OCI-LY1 (cell line): Measurements from ENCODE around the gene IRAK1.
A peak's percentile ranks its signal among the peaks of the same experiment; 100 is the strongest.

ENCODE experiments used
- H2AFZ ChIP-seq: fragments of 200-600 bp; sonication (generic), shearing (Covaris generic); 2 replicates; pipeline ENCODE4 v1.6.0; 2014; ENCODE audit warnings: antibody characterized with exemption, mild to moderate bottlenecking, low read length
- H3F3A ChIP-seq: fragments of 200-600 bp; sonication (generic), shearing (Covaris generic); 2 replicates; pipeline ENCODE4 v1.6.0; 2014; ENCODE audit warnings: mild to moderate bottlenecking, antibody characterized with exemption, low read length, moderate library complexity; ENCODE audit not compliant: insufficient read depth
- H3K27ac ChIP-seq: fragments of 200-600 bp; sonication (generic); 2 replicates; pipeline ENCODE4 v1.5.1; 2014; ENCODE audit warnings: low read length, mixed run types, mild to moderate bottlenecking, low read depth; ENCODE audit not compliant: poor library complexity, severe bottlenecking
- H3K27me3 ChIP-seq: fragments of 200-600 bp; sonication (generic); 2 replicates; pipeline ENCODE4 v1.6.0; 2014; ENCODE audit warnings: antibody characterized with exemption, mild to moderate bottlenecking, low read length, moderate library complexity; ENCODE audit not compliant: insufficient read depth
- H3K36me3 ChIP-seq: fragments of 200-600 bp; sonication (generic); 2 replicates; pipeline ENCODE4 v1.6.1; 2014; ENCODE audit warnings: mild to moderate bottlenecking, antibody characterized with exemption, low read length, moderate library complexity, mixed read lengths; ENCODE audit not compliant: insufficient read depth
- H3K4me1 ChIP-seq: fragments of 200-600 bp; sonication (generic); 2 replicates; pipeline ENCODE4 v1.5.1; 2014; ENCODE audit warnings: mild to moderate bottlenecking, low read length, moderate library complexity; ENCODE audit not compliant: insufficient read depth, severe bottlenecking
- H3K4me2 ChIP-seq: fragments of 200-600 bp; sonication (generic), shearing (Covaris generic); 2 replicates; pipeline ENCODE4 v1.6.1; 2014; ENCODE audit warnings: low read length
- H3K4me3 ChIP-seq: fragments of 200-600 bp; sonication (generic); 2 replicates; pipeline ENCODE4 v1.5.1; 2014; ENCODE audit warnings: low read length, low read depth, mild to moderate bottlenecking, mixed read lengths; ENCODE audit not compliant: poor library complexity, severe bottlenecking
- H3K79me2 ChIP-seq: fragments of 200-600 bp; shearing (Covaris generic); 2 replicates; pipeline ENCODE4 v1.6.1; 2016; ENCODE audit warnings: mixed run types, low read length, mixed read lengths; ENCODE audit not compliant: insufficient read depth
- H3K9ac ChIP-seq: fragments of 200-600 bp; sonication (generic), shearing (Covaris generic); 2 replicates; pipeline ENCODE4 v1.6.1; 2014; ENCODE audit warnings: mild to moderate bottlenecking, low read length, mixed read lengths
- H3K9me2 ChIP-seq: fragments of 200-600 bp; sonication (generic), shearing (Covaris generic); 2 replicates; pipeline ENCODE4 v1.6.1; 2014; ENCODE audit warnings: low read depth, mild to moderate bottlenecking, low read length, mixed read lengths
- H3K9me3 ChIP-seq: fragments of 200-600 bp; shearing (Covaris generic); 2 replicates; pipeline ENCODE4 v1.6.1; 2014; ENCODE audit warnings: low read length, mixed read lengths
- H4K20me1 ChIP-seq: fragments of 200-600 bp; sonication (generic), shearing (Covaris generic); 2 replicates; pipeline ENCODE4 v1.6.0; 2016; ENCODE audit warnings: mild to moderate bottlenecking, low read length; ENCODE audit not compliant: insufficient read depth
- EZH2 ChIP-seq: fragments of 200-600 bp; sonication (generic), shearing (Covaris generic); IDR thresholded peaks from 2 replicates; pipeline ENCODE4 v1.8.0; 2017; ENCODE audit warnings: borderline replicate concordance, mixed run types, mild to moderate bottlenecking, antibody characterized with exemption, low read length, moderate library complexity, mixed read lengths
- TF ChIP-seq, protein P1 (sequence below): fragments of 200-600 bp; sonication (generic), shearing (Covaris generic); IDR thresholded peaks from 2 replicates; pipeline ENCODE4 v1.5.1; 2017; ENCODE audit warnings: mild to moderate bottlenecking, antibody characterized with exemption, low read length, moderate library complexity, mixed read lengths

Gene IRAK1

DNA sequence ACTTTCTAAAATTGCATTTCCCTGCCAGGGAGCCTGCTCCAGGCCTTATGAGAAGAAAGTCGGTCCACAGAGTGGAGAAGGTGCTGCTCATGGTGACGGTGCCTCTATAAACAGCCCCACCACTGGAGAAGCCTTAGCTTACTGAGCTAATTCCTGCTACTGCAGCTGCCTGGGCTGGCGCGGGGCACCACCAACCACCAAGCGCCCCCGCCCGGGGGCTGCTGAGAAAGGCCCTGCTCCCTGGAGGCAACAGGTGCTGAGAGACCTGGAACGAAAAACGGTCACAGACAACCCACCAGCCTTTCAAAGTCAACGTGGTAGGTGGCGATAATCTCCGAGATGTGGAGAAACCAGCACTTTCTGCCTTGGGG, 51.0 kb downstream of the IRAK1 start:
- no peaks in the 10 kb centered on the region for H4K20me1 ChIP-seq

DNA sequence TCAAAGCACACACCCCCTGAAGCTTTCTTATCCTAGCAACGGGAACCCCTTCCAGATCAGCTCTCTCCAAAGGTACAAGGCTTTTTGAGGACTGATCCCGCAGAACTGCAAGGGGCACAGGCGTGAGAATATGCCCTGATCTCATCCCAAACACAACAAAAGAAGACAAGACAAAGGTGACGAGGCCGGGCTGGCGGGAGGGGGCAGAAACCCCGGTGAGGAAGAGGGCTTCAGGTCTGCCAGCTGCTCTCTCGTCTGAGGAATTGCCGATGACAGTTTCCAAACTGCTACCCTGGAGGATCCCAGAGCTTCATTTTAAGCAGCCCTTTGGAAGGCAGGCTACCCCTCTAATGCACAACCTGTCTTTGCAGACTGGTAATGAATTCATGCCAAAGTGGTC, 51.4 kb downstream of the IRAK1 start:
- peak overlapping the region; percentile 93 for H3K4me3 ChIP-seq
- peak overlapping the region; percentile 99 for H3K4me2 ChIP-seq
- H3K9ac ChIP-seq, result peak overlapping the region; percentile 87
- H3K27me3 ChIP-seq, result no peaks in the 10 kb centered on the region
- peaks cover 51% of the 10 kb centered on the region for H3K79me2 ChIP-seq
- H3F3A ChIP-seq, result no peaks in the 10 kb centered on the region
- H4K20me1 ChIP-seq, result no peaks in the 10 kb centered on the region
- H2AFZ ChIP-seq, result no peak overlapping the region
- no peaks in the 10 kb centered on the region for H3K9me2 ChIP-seq
- H3K4me1 ChIP-seq, result peaks cover 41% of the 10 kb centered on the region
- H3K27ac ChIP-seq, result peak overlapping the region; percentile 97
- TF ChIP-seq EZH2, result no peak
- TF ChIP-seq, protein P1, sequence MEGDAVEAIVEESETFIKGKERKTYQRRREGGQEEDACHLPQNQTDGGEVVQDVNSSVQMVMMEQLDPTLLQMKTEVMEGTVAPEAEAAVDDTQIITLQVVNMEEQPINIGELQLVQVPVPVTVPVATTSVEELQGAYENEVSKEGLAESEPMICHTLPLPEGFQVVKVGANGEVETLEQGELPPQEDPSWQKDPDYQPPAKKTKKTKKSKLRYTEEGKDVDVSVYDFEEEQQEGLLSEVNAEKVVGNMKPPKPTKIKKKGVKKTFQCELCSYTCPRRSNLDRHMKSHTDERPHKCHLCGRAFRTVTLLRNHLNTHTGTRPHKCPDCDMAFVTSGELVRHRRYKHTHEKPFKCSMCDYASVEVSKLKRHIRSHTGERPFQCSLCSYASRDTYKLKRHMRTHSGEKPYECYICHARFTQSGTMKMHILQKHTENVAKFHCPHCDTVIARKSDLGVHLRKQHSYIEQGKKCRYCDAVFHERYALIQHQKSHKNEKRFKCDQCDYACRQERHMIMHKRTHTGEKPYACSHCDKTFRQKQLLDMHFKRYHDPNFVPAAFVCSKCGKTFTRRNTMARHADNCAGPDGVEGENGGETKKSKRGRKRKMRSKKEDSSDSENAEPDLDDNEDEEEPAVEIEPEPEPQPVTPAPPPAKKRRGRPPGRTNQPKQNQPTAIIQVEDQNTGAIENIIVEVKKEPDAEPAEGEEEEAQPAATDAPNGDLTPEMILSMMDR, result no peak
- H3K9me3 ChIP-seq, result no peaks in the 10 kb centered on the region
- H3K36me3 ChIP-seq, result peaks cover 45% of the 10 kb centered on the region

More for the DNA sequence above, 51.0 kb downstream of the IRAK1 start:
- Histone ChIP-seq H3K27ac (peak overlapping the region; percentile 97), H2AFZ (no peak overlapping the region), H3K27me3 (no peaks in the 10 kb centered on the region), H3F3A (no peaks in the 10 kb centered on the region), H3K36me3 (peaks cover 41% of the 10 kb centered on the region), H3K4me2 (peak overlapping the region; percentile 99), H3K4me1 (peaks cover 46% of the 10 kb centered on the region), H3K4me3 (peak overlapping the region; percentile 93), H3K9me2 (no peaks in the 10 kb centered on the region), H3K9me3 (no peaks in the 10 kb centered on the region), H3K9ac (peak overlapping the region; percentile 87), H3K79me2 (peaks cover 51% of the 10 kb centered on the region)
- no peak for TF ChIP-seq EZH2
- TF ChIP-seq, protein P1, result peak; percentile 38

DNA sequence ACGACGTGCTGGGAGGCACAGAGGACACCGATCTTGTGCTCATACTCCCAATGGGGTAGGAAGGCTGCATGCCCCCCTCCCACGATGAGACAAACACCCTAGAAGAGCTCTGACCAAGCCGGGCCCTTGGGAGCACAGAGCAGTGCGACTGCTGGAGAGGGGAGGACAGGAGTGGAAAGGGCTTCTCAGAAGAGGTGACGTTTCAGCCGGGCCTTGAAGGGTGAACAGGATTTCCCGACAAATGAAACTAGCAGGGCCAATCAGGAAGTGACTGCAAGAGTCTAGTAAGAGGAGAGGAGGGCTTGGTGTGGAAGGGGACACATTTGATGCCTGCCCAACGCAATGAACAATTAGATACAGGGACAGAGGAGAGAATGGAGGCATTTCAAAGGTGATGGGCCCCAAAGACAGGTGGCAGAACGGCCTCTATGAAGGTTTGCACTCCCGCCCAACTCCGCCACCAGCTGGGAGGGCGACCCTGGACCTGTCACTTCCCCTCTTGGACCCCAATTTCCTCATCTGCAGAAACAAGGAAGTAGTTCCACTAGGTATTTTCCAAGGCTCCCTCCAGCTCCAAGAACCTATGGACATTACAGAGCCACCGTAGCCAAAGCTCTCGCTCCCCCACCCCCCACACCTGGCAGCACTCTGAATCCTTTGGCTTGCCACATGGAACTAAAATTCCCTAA, 52.0 kb downstream of the IRAK1 start:
- peaks cover 51% of the 10 kb centered on the region for H3K36me3 ChIP-seq
- no peak overlapping the region for H2AFZ ChIP-seq
- peak overlapping the region; percentile 87 for H3K9ac ChIP-seq
- TF ChIP-seq, protein P1, result no peak
- TF ChIP-seq EZH2, result no peak
- no peaks in the 10 kb centered on the region for H3K9me3 ChIP-seq
- H3K4me1 ChIP-seq, result peaks cover 38% of the 10 kb centered on the region
- no peaks in the 10 kb centered on the region for H3K9me2 ChIP-seq
- H3K27ac ChIP-seq, result peak overlapping the region; percentile 97
- H4K20me1 ChIP-seq, result no peaks in the 10 kb centered on the region
- H3K4me2 ChIP-seq, result peak overlapping the region; percentile 99
- peaks cover 51% of the 10 kb centered on the region for H3K79me2 ChIP-seq
- no peaks in the 10 kb centered on the region for H3F3A ChIP-seq
- H3K4me3 ChIP-seq, result peak overlapping the region; percentile 93
- H3K27me3 ChIP-seq, result no peaks in the 10 kb centered on the region
